GM19463 (cell line): ENCODE data around the gene CDH4.

Experiments used
- ATAC-seq: cut with Tn5 transposase; IDR thresholded peaks from one replicate; pipeline ENCODE4 v1.9.1; 2021; ENCODE audit warnings: mild to moderate bottlenecking, moderate library complexity; ENCODE audit not compliant: unreplicated experiment

The CDH4 gene

DNA sequence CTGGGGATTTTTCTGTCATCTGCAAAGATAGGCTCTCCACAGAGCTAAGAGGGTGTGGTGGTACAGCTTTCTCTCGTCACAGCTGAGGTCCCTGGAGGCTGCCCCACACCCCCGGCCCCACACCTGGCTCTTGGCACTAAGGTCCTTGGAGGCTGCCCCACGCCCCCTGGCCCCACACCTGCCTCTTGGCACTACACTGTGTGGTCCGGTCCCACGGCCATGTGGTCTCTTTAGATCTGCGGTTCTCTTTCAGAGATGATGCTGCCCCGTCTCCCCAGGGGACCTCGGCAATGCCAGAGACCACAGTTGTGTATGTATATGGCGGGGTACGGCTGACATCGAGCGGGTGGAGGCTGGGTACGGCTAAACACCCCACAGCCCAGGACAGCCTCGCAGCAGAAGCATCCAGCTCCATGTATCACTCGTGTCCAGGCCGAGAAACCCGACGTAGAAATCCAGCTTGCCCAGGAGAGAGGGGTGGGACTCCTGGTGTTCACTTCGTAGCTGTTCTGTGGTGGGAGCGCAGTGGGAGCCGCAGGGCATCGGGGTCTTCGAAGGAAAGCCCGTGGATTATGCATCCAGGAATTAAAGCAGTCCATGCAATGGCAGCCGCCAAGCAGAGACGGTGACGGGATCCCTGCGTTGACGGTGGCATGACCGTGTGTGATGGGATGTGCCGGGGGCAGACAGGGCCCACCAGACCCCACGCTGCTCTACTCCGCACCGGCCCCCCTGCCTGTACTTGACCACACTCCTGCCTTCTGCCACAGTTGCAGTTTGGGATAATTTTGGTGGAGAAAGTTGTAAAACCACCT lies 292.1 kb downstream of the CDH4 start:
- ATAC-seq, result no peak

GRCh38 chr20:61544910-61545889 lies 293.1 kb downstream of the CDH4 start:
- no peak for ATAC-seq

GRCh38 chr20:61546641-61547040 lies 294.6 kb downstream of the CDH4 start:
- no peak for ATAC-seq

- ATAC-seq, result no peak
Observed at GRCh38 chr20:61548069-61548468, 296.0 kb downstream of the CDH4 start.

- no peak for ATAC-seq
Observed at GRCh38 chr20:61549865-61550264, 297.8 kb downstream of the CDH4 start.

DNA sequence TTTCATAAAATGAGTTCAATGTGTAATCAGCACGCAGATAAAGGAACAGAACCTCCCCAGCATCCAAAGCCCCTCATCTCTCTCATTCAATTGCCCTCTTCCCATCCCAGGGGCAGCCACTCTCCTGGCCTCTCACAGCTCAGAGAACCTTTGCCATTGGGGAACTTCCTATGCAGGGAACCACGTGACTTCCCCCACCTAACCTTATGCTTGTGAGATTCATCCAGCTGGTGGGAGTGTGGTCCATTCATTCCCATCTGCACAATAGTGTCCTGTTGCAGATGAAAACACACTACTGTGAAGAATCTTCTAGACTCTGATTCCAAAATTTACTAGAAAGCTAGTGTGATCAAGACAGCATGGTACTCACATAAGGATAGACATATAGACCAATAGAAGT lies 299.3 kb downstream of the CDH4 start:
- ATAC-seq, result no peak

DNA sequence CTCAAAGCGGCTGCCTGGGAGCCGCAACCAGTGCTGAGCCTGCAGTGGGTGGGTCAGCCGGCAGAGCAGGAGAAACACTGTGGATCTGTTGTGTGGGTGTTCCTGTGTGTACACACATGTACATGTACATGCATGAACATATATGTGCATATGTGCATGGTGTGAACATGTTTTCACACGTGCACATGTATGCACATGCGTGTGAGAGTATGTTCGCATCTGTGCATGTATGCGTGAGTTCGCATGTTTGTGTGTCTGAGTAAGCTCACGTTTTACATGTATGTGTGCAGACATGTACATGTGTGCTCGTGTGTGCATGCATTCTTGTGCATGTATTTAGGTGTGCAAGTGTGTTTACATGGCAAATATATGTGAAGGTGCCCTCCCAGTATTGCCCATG lies 302.6 kb downstream of the CDH4 start:
- ATAC-seq, result no peak

DNA sequence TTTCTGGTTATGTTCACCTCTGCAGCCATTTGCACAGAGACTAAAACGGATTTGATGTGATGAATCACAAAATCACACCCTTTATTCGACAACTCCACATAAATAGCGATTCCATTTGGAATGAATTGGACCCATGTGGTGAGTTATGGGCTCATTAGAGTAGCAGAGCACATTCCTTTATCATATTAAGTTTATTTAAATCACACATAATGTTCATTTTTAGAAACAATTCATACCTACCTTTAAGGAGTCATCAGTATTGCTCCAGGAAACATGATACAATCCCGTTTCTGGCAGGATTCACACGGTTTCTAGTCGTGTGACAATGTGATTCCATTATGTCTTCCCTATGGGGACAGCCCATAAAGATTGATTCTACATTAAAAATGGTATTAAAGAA lies 303.5 kb downstream of the CDH4 start:
- no peak for ATAC-seq

GRCh38 chr20:61556111-61556510 lies 304.1 kb downstream of the CDH4 start:
- ATAC-seq, result no peak

GRCh38 chr20:61556673-61557072 lies 304.6 kb downstream of the CDH4 start:
- ATAC-seq, result no peak

- ATAC-seq, result no peak
Observed at GRCh38 chr20:61557621-61558020, 305.6 kb downstream of the CDH4 start.

DNA sequence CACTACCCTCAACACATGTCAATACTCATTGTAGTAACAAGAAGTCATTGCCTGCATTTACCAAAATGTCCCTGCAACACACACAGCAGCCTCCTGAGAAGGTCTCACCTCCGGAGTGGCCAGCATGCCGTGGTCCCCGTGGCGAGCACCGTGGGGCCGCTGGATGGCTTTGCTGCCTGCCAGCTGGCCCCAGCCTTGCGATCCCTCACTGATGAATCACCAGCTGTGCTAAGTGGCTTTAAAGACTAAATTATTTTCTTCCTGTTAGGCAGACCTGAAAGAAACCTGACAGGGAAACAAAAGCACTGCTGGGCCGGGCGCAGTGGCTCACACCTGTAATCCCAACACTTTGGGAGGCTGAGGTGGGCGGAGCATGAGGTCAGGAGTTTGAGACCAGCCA lies 306.7 kb downstream of the CDH4 start:
- ATAC-seq, result no peak

GRCh38 chr20:61559706-61560315 lies 307.8 kb downstream of the CDH4 start:
- ATAC-seq, result no peak

DNA sequence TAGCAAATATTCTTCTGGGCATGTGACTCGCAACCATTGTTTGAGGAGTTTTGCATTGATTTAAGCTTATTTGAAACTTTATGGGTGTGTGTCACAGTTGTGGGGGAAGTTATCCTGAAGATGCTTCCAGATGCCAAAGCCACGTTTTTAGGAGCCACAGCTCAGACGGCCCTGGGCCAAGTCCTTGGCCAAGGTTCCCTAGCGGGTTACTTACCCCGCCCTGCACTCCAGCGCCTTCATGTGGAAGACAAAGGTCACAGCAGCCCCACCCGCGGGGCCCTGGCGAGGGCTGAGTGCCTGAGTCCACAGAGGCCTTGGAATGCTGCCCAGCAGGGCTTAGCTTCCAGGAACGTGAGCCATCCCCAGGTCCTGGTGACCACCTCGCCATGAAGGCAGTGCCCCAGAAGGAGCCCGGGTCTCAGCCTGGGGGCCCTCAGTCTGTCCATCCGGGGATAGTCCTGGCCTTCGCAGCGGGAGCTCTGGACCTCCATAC lies 308.3 kb downstream of the CDH4 start:
- ATAC-seq, result no peak

GRCh38 chr20:61561111-61561830 lies 309.2 kb downstream of the CDH4 start:
- ATAC-seq, result no peak

- no peak for ATAC-seq
Observed at GRCh38 chr20:61562491-61562890, 310.4 kb downstream of the CDH4 start.

DNA sequence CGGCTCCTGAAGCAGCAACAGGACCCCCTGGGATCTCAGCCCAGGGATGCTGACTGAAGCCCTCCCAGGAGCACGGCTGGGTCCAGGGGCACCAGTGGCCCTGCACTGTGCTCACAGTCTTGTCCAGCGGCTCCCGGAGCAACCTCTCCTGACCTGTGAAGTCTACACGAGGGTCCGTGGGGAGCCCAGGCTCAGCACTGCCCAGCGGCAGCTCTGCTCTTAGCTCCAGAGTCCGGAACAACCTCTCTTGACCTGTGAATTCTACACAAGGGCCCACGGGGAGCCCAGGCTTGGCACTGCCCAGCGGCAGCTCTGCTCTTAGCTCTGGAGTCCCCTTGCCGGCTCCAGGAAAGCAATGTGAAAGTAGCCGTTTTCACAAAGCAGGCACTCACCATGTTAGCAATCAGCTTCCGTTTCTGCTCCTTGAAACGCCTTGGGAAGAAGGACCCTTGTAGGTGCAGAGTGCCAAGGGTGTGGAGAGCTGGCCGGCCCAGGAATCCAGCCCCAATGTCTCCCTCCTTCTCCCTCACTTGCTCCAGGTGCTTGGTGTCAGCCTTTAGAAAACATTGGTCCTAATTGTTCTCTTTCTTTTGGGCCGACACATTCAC lies 310.9 kb downstream of the CDH4 start:
- ATAC-seq, result no peak

DNA sequence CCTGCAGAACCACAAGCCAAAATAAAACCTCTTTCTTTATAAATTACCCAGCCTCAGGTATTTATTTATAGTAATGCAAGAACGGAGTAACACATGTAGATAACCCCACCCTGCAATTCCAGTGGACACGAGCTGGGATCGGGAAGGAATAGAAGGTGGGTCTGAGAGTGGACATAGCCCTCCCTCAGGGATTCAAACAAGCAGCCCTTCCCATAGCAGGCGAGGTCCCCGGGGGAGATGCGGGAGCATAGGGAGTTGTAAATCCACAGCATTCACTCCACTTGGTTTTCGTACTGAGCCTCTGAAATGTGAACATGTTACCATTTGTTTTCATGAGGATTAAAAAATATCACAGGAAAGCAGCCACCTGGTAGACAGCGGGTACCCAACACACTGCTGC lies 312.6 kb downstream of the CDH4 start:
- no peak for ATAC-seq

DNA sequence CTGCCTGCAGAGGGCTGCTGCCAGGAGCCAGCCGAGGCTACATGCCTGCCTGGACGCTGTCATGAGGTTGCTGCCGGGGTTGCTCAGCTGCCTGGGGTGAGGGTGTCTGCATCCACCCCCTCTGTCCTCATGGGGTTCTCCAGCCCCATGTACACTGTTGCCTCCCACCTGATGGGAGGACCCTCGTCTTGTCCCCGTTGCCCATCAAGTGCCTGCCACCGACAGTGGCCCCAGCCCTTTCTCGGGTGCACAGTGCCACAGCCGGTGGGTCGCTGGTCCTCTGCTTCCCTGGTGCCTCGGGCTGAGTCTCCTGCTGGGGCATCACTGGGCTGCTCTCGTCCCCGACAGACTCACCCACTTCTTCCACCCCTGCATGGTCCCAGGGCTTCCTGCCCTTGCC lies 313.7 kb downstream of the CDH4 start:
- no peak for ATAC-seq

DNA sequence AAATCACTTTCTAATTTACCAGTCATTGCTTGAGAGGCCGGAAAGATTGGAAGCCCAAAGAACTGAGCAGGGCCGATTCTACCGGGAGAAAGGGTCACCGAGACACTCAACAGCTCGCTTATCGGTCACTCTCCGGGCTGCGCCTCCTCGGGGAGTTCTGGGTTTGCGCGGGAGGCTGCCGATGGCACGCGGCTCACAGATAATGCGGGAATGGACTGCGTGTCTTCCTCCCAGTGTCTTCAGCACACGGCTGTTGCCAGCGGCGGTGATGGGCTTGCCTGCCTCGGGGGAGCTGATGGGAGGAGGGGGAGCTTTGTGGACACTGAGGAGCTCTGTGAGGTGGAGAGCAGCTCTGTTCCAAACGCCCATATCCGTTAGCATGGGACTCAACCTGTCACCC lies 314.6 kb downstream of the CDH4 start:
- no peak for ATAC-seq
